ENCODE data around the gene TMEFF2.

GRCh38 chr2:191910518-191910917 lies 284.2 kb downstream of the TMEFF2 start:
- TF ChIP-seq EZH2 (IDR thresholded peaks at IDR 0.05; ENCODE audit: borderline replicate concordance, control insufficient read depth, low read depth, low read length) = no peak
- TF ChIP-seq CTCF (IDR thresholded peaks at IDR 0.05 in 2 of 3, conservative IDR thresholded peaks at IDR 0.05 in 1 of 3; ENCODE audit: control insufficient read depth in 2 of 3, extremely low read depth in 1 of 3, insufficient read depth in 1 of 3, low read depth in 3 of 3, low read length in 3 of 3) = no peak
- no peak for TF ChIP-seq ZNF384 (IDR thresholded peaks at IDR 0.05; ENCODE audit: borderline replicate concordance, low read depth, low read length)
- TF ChIP-seq, protein P1, sequence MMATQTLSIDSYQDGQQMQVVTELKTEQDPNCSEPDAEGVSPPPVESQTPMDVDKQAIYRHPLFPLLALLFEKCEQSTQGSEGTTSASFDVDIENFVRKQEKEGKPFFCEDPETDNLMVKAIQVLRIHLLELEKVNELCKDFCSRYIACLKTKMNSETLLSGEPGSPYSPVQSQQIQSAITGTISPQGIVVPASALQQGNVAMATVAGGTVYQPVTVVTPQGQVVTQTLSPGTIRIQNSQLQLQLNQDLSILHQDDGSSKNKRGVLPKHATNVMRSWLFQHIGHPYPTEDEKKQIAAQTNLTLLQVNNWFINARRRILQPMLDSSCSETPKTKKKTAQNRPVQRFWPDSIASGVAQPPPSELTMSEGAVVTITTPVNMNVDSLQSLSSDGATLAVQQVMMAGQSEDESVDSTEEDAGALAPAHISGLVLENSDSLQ (IDR thresholded peaks at IDR 0.05) = no peak
- no peak for TF ChIP-seq JUNB (IDR thresholded peaks at IDR 0.05)
- TF ChIP-seq SREBF1 (IDR thresholded peaks at IDR 0.05; ENCODE audit: low read length) = no peak
- no peak for TF ChIP-seq POLR2AphosphoS5 (IDR thresholded peaks at IDR 0.05; ENCODE audit: low read length)
